ENCODE measurements around the gene DICER1. TPM values are rescaled to one million over a fixed set of nuclear protein-coding genes. Genes with fewer than 3 reads are reported as not detected.

DICER1 gene
- total and polyA plus RNA-seq, 2 experiments from 2014 or later, result 21.4 to 59.2 TPM

DNA sequence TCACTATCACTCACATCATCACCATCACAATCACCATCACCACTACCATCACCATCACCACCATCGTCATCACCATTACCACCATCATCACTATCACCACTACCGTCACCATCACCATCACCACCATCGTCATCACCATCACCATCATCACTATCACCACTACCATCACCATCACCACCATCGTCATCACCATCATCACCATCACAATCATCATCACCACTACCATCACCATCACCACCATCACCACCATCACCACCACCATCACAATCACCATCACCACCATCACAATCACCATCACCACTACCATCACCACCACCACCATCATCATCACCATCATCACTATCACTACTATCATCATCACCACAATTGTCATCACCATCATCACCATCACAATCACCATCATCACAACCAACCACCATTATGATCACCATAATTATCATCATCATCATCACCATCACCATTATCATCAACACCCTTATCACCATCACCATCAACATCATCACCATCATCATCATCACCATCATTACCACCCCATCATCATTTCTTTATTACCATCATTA, 90.8 kb downstream of the DICER1 start (continued):
- TF ChIP-seq, protein P1, sequence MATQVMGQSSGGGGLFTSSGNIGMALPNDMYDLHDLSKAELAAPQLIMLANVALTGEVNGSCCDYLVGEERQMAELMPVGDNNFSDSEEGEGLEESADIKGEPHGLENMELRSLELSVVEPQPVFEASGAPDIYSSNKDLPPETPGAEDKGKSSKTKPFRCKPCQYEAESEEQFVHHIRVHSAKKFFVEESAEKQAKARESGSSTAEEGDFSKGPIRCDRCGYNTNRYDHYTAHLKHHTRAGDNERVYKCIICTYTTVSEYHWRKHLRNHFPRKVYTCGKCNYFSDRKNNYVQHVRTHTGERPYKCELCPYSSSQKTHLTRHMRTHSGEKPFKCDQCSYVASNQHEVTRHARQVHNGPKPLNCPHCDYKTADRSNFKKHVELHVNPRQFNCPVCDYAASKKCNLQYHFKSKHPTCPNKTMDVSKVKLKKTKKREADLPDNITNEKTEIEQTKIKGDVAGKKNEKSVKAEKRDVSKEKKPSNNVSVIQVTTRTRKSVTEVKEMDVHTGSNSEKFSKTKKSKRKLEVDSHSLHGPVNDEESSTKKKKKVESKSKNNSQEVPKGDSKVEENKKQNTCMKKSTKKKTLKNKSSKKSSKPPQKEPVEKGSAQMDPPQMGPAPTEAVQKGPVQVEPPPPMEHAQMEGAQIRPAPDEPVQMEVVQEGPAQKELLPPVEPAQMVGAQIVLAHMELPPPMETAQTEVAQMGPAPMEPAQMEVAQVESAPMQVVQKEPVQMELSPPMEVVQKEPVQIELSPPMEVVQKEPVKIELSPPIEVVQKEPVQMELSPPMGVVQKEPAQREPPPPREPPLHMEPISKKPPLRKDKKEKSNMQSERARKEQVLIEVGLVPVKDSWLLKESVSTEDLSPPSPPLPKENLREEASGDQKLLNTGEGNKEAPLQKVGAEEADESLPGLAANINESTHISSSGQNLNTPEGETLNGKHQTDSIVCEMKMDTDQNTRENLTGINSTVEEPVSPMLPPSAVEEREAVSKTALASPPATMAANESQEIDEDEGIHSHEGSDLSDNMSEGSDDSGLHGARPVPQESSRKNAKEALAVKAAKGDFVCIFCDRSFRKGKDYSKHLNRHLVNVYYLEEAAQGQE (IDR thresholded peaks at IDR 0.05; ENCODE audit: unreplicated experiment), result no peak
- no peak for TF ChIP-seq NANOG (IDR thresholded peaks at IDR 0.05; ENCODE audit: borderline replicate concordance)
- TF ChIP-seq ZNF331 (CRISPR knock-in tag; IDR thresholded peaks at IDR 0.05; ENCODE audit: low read depth), result no peak

DNA sequence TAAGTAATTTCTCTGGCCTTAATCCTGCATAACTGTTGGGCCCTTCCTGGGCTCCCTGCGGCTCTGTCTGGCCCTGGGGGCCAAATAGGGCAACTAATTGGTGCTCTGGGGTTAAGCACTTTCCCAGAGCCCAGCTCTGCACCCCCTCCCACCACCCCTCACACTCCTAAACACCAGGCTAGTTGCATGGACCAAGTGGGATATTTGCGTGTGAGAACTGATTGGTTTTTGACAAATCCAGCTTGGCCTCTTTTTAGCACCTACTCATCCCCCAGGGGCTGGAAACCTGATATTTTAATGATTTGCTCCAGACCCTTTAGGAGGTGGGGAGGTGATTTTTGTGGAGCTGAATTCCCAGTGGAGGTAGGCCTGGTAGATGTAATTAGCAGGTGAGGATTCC, 91.9 kb downstream of the DICER1 start:
- peaks cover 12% of the 10 kb centered on the region; the same call in 1 of the 2 replicates for H3K9me2 ChIP-seq (ENCODE audit: insufficient read depth)
- DNase-seq (ENCODE audit: low spot score) (no peak), ATAC-seq (no peak)
- H3K79me2 ChIP-seq (replicated peaks; ENCODE audit: insufficient read depth), result no peaks in the 10 kb centered on the region
- no peaks in the 10 kb centered on the region; the same call in 2 of the 3 replicates for H3K4me1 Mint-ChIP-seq
- H3K36me3 ChIP-seq (ENCODE audit: insufficient read depth), result no peaks in the 10 kb centered on the region
- H2AFZ ChIP-seq, result no peak overlapping the region
- H3K4me2 ChIP-seq, result no peak overlapping the region
- no peaks in the 10 kb centered on the region for H3K36me3 Mint-ChIP-seq (ENCODE audit: low read depth)
- no peak overlapping the region for H3K27ac ChIP-seq (ENCODE audit: low read depth)
- no peak overlapping the region for H3K4me3 Mint-ChIP-seq
- no peak overlapping the region for H3K27ac Mint-ChIP-seq
- no peaks in the 10 kb centered on the region for H3K9me3 Mint-ChIP-seq
- peaks cover 6% of the 10 kb centered on the region for H3K27me3 Mint-ChIP-seq (ENCODE audit: insufficient read depth, low read depth, poor library complexity)
- no peaks in the 10 kb centered on the region for H3K27me3 ChIP-seq (ENCODE audit: insufficient read depth)
- no peaks in the 10 kb centered on the region for H4K20me1 ChIP-seq (replicated peaks; ENCODE audit: insufficient read depth)
- H3K4me1 ChIP-seq (ENCODE audit: insufficient read depth), result no peaks in the 10 kb centered on the region
- H3K4me3 ChIP-seq, result no peak overlapping the region
- no peaks in the 10 kb centered on the region for H3F3A ChIP-seq (replicated peaks; ENCODE audit: low read depth)
- TF ChIP-seq STAT1 (IDR thresholded peaks at IDR 0.05; ENCODE audit: unreplicated experiment) (no peak), NANOG (IDR thresholded peaks at IDR 0.05; ENCODE audit: borderline replicate concordance) (no peak), EZH2phosphoT487 (IDR thresholded peaks at IDR 0.05; ENCODE audit: unreplicated experiment) (no peak), ZNF331 (CRISPR knock-in tag; IDR thresholded peaks at IDR 0.05; ENCODE audit: low read depth) (no peak), EZH2 (IDR thresholded peaks at IDR 0.05; ENCODE audit: low read depth, unreplicated experiment) (no peak), POLR2AphosphoS5 (IDR thresholded peaks at IDR 0.05; ENCODE audit: low read depth) (no peak), ZNF114 (CRISPR knock-in tag; IDR thresholded peaks at IDR 0.05) (no peak), CREB1 (CRISPR knock-in tag; IDR thresholded peaks at IDR 0.05; ENCODE audit: low read depth) (no peak), JUNB (IDR thresholded peaks at IDR 0.05; ENCODE audit: unreplicated experiment) (no peak)
- TF ChIP-seq, protein P1 (IDR thresholded peaks at IDR 0.05; ENCODE audit: unreplicated experiment), result no peak
- TF ChIP-seq, protein P2, sequence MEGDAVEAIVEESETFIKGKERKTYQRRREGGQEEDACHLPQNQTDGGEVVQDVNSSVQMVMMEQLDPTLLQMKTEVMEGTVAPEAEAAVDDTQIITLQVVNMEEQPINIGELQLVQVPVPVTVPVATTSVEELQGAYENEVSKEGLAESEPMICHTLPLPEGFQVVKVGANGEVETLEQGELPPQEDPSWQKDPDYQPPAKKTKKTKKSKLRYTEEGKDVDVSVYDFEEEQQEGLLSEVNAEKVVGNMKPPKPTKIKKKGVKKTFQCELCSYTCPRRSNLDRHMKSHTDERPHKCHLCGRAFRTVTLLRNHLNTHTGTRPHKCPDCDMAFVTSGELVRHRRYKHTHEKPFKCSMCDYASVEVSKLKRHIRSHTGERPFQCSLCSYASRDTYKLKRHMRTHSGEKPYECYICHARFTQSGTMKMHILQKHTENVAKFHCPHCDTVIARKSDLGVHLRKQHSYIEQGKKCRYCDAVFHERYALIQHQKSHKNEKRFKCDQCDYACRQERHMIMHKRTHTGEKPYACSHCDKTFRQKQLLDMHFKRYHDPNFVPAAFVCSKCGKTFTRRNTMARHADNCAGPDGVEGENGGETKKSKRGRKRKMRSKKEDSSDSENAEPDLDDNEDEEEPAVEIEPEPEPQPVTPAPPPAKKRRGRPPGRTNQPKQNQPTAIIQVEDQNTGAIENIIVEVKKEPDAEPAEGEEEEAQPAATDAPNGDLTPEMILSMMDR (conservative IDR thresholded peaks at IDR 0.05; ENCODE audit: low read depth in 2 of 2), result no peak
- TF ChIP-seq, protein P3, sequence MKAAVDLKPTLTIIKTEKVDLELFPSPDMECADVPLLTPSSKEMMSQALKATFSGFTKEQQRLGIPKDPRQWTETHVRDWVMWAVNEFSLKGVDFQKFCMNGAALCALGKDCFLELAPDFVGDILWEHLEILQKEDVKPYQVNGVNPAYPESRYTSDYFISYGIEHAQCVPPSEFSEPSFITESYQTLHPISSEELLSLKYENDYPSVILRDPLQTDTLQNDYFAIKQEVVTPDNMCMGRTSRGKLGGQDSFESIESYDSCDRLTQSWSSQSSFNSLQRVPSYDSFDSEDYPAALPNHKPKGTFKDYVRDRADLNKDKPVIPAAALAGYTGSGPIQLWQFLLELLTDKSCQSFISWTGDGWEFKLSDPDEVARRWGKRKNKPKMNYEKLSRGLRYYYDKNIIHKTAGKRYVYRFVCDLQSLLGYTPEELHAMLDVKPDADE (IDR thresholded peaks at IDR 0.05), result no peak
